ENCODE results near the gene NFE2L2. TPM values are rescaled to one million over a fixed set of nuclear protein-coding genes. Genes with fewer than 3 reads are reported as not detected.
"Not testable (repeated sequence)": the region's sequence is repeated elsewhere in the genome, so short reads cannot be mapped to it uniquely, and the experiment has no call there.

The NFE2L2 gene
- total RNA-seq, 1 donor from 2014 or later = 102 TPM

- DNase-seq (ENCODE audit: low spot score) = no peak
Measured at GRCh38 chr2:177281400-177282180, 17.1 kb upstream of the NFE2L2 start.

DNA sequence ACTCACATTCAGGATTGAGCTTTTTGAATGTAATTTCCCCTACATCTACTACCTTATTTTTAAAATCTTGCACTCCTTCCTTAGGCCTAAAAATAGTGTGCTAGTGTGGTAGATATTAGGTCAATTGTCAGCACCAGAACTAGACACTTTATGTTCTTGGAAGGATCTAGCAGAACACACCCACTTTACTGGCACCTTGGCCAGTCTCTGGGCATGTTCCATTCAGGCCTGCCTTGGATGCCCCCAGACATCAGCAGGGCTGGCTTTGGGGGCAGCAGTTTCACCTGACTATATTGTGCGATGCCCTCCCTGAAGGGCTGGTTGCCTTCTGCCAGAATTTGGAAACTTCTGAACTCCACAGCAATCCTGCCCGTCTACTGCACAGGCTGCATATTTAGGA is 15.3 kb upstream of the NFE2L2 start:
- DNase-seq (ENCODE audit: low spot score) = no peak

DNA sequence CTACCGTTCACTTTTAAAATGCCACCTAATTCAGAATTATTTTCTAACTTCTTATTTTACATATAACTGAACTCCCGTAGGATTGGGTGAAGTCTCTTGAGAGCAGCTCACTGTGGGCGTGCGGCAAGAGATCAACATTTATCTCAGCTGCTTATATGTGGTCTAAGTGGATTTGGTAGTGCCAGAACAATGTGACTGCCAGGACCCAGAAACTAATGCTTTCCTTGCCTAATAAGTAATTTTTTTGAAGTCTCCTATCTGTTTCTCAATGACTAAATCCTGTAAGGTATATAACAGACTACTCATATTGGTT is 11.2 kb upstream of the NFE2L2 start:
- DNase-seq (ENCODE audit: low spot score) = no peak

DNA sequence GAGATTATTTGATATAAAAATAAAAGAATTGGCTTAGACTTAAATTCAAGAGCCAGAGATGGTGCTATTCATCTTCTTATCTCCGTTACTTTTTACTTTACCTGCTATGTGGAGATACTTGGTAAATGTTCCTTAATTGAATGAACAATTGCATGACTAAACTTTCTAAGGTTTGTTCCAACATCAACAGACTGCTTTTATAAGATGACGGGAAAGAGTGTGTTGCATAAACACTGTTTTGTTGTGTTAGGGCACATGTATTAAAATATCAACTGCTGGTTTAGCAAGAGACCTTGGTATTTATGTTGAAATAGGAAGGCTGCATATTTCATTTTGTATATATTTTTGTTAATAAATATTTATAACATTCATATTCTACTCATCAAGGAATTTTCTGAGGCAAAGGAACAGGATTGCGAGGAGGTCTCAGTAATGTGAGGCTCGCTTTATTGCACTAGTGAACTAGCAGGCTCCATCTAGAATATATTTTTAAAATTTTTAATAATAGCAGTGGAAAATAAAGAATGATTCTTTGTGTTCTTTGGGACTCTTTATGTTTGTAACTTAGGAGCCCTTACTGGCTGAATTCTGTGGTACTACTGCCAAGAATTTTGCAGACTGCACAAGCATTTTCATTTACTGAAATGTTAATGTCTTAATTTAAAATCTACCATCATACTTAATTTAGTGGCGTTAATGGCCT is 10.7 kb upstream of the NFE2L2 start:
- DNase-seq (ENCODE audit: low spot score) = no peak

DNA sequence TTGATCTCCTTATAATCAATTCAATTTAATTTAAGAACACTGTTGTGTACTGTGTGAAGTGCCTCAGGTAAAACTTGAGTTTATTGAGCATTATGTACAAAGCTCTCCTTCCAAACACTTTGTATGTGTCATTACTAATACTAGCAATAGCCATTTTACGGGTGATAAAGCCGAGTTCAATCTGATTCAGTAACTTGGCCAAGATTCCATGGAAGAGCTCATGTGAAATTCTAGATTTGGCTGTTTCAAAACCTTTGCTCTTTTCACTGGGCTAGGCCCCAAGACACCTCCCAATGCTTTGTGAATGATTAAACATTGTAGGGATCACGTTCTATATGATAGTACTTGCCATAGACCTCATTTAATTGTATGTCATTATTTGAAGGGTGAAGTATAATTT is 8.9 kb upstream of the NFE2L2 start:
- DNase-seq (ENCODE audit: low spot score) = no peak

- no peak for DNase-seq (ENCODE audit: low spot score)
Measured at GRCh38 chr2:177272765-177273164, 8.2 kb upstream of the NFE2L2 start.

DNA sequence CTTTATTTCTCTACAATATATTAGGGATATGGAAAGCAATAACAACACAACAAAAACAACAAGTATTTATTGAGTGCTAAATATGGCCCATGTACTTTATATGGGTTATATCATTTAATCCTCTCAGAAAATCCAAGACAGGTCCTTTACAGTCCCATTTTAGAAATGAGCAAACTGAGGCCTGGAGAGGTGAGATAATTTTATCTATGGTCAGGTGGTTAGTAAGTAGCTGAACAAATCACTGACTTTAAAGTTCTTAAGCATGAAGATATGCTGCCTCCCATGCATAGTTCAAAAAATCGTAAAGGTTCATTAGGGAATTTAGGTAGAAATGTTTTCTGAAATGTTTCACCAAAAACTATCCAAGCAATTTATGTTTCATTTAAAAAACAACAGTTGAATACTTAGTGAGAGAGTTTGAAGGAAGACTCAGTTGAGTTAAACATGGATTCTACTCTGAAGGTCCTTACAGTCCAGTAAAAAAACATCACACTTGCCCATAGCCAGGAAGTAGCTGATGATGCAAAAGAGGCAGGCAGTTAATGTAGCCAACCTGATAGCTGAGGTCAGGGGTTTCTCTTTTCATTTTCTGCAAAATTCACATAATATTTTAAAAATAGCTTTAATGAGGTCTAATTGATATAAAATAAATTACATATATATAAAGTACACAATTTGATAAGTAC is 7.6 kb upstream of the NFE2L2 start:
- DNase-seq (ENCODE audit: low spot score) = no peak

GRCh38 chr2:177270531-177270930 is 6.0 kb upstream of the NFE2L2 start:
- DNase-seq (ENCODE audit: low spot score) = no peak

DNA sequence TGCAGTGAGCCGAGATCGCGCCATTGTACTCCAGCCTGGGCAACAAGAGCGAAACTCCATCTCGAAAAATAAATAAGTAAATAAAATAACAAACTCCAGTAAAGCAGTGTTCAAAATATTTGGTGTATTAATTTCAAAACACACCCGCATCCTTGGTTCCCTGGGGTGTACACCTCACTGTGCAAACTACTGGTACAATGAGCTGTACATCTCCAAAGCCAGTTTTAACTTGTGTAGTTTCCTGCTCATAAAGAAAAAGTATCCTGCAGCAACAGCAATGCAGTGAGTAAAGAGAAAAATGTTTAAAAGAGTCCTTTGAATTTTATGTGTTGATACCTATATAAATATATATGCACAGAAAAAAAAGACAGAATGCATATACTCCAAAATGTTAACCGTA is 4.4 kb upstream of the NFE2L2 start:
- DNase-seq (ENCODE audit: low spot score) = no peak

DNA sequence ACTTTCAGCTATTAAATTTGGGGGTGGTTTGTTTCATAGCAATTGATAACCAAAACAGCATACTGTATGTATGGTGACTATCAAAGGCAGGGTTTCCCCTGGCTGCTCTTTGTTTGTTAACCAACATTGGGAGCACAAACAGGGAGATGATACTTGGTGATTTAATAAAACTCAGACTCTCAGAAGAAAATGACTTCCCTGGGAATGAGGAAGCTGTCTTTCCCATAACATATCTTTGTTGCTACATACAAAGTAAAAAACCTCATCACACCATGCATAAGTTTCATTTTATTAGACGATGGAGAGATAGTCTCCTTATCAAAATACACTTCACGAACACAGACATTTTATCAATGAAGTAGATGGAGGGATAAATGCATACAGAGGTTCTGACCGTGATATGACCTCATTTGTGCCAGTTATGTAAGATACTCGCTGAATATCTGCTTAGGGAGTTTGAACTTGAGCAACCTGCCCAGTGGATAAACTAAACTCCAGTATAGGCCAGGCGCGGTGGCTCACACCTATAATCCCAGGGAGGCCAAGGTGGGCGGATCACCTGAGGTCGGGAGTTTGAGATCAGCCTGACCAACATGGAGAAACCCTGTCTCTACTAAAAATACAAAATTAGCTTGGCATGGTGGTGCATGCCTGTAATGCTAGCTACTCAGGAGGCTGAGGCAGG is 3.8 kb upstream of the NFE2L2 start:
- no peak for DNase-seq (ENCODE audit: low spot score)

- not testable (repeated sequence) for DNase-seq (ENCODE audit: low spot score)
Measured at GRCh38 chr2:177266955-177267354, 2.4 kb upstream of the NFE2L2 start.

DNA sequence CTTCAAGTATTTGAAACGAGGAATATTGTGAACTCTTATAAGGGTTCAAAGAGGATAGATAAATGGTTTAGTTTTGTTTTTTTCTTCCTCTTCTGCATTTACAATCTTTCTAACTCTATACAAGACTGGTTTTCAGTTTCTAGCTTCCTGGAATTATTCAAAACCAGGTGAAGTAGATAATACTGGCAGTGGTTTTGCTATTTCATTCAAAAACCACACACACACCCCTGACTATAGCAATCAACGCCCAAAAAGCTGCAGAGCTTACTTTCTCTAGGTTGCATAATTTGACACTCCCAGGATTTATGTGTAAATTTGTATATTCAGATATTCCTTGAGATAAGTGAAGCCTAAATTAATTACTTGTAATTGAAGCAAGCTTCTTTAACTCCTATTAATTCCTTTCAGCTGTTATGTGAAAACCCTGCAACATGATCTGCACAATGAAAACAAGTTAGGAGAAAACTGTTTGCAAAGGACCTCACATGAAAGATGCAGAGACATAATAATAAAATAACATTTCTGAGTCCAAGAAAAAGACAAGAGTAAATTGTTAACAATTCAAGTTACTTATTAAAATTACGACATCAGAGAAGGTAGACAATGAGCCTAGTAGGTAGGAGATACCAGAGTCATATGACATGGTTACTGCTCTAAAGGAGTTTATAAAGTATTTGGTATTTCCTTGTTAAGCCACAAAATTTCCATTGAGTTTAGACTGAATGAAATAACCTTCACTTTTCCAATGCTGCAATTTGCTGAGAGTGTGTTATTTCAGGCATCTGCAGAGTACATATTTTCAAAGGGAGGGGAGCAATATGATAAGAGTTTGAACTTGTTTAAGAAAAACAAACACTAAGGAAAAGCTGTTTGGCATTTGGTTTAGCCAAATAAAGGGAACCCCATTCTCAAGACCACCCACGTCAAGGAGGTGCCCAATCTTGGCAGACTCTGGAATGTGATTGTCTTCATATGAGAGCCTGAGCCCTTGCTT is 1.6 kb upstream of the NFE2L2 start:
- DNase-seq (ENCODE audit: low spot score) = no peak

DNA sequence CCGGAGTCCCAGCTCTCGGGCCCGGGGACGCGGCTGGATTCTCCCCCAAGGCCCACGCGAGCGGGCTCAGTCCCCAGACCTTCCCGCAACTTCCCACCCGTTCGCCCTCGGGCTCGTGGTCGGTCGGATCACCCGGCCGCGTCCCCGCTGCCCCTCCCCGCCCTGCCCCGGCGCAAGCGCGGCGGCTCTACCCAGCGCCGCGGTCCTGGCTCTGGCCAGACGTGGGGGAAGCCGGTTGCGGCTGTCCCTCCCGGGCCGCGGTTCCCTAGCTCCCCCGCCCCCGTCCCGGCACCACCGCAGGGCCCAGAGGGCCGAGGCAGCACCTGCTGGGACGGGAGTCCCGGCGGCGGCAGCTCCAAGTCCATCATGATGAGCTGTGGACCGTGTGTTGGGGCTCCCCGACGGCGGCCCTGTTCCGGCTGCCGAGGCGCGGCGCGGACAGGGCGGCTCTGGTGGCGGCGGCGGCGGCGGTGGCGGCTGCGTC is 276 bp downstream of the NFE2L2 start:
- no peak for DNase-seq (ENCODE audit: low spot score)

DNA sequence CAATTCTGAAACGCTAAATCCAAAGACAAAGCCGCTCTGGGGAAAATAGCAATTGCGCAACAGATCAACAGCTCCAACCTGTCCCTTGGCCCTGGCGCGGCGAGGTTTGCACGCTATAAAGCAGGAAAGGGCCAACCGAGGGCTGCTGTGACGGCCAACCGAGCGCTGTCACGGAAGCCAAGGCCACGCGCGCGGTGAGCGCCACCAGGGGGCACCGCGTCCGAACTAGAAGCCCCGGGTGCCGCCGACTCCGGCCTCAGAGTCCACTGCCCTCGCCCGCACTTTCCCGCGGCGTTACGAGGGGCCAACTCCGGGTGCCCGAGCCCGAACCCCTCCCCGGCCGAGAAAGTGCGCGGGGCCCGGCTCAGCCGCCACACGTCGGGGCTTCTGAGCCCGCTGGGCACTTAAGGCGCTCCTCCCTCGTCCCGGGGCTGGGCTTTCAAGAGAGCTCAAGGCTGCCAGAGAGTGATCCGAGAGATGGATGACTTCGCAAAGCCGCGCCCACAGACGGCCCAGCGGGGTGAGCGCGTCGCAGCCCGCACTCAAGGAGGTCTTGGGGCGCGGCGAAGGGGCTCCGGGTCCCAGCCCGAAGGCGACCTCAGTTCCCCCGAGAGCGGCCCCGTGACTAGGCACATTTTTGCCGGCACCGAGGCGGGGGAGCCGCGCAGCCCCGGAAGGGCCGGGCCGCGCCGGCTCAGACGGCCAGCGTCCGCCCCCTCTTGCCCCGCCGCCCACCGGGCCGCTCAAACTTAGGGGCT is 897 bp downstream of the NFE2L2 start:
- peak; percentile 99 for DNase-seq (ENCODE audit: low spot score)

GRCh38 chr2:177262958-177263450 is 1.5 kb downstream of the NFE2L2 start:
- DNase-seq (ENCODE audit: low spot score) = no peak

DNA sequence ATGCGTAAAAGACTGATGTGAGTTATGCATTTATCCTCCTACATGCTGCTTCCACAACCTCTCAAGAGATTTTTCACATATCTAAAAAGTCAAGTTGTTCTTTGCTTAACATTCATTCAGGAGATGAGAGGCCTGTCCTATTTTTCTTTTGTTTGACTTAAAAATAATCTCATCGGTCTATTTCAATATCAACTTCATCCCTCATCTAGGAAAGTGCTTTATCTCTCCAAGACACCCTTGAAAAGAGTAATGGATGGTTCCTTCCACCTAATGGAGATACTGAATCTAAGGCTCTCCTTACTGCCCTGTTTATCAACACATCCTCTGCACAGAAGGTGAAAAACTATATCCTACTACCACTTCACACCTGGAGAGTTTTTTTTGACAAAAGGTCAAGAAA is 2.4 kb downstream of the NFE2L2 start:
- DNase-seq (ENCODE audit: low spot score) = no peak

- DNase-seq (ENCODE audit: low spot score) = no peak
Measured at GRCh38 chr2:177261116-177262060, 3.1 kb downstream of the NFE2L2 start.

DNA sequence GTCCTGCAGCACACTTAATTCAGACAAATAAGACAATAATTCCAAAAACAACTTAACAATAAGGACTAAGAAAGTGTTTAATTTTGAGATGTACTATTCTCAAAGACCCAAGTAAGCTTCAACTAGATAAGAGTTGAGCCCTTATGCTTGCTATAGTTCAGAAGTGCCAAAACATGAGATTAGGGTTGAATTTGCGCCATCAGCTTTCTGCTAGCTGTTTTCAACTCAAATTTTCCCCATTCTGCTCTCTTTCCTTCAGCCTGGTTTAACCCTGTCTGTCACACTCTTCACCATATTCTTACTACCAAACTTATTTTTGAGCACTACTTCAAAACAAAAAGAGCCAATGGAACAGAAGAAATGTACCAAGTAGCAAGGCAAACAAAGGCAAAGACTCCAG is 4.1 kb downstream of the NFE2L2 start:
- DNase-seq (ENCODE audit: low spot score) = no peak

GRCh38 chr2:177258059-177258458 is 6.5 kb downstream of the NFE2L2 start:
- DNase-seq (ENCODE audit: low spot score) = no peak

Data from mucosa of gallbladder (tissue), 1 donor.